ENCODE measurements around the gene LRP1B. TPM values are rescaled to one million over a fixed set of nuclear protein-coding genes. Genes with fewer than 3 reads are reported as not detected.

Gene LRP1B
- polyA plus RNA-seq, 1 donor from 2014 or later, result 12.7 TPM

DNA sequence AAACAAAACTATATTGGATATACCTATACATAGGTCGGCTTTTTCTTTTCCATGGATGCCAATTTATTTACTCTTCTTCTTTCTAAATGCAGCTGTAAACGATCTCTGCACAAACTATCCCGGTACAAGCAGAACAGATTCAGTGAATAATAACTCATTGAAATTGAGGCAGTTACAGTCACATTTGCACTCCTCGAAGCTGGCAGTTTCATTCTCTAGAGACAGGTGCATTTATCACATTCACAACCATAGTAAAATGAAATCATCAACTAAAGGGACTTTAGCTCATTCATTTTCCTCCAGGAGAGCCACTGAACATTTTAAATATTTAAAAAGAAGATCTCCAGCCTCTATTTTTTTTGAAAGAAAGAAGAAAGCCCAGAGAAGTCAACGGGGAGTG lies 551.7 kb downstream of the LRP1B start:
- H4K20me1 ChIP-seq (ENCODE audit: insufficient read depth), result no peaks in the 10 kb centered on the region
- H3K79me2 ChIP-seq (replicated peaks; ENCODE audit: insufficient read depth, low read length), result no peaks in the 10 kb centered on the region
- H3K9ac ChIP-seq (ENCODE audit: low read length), result no peak overlapping the region
- no peak overlapping the region for H2AFZ ChIP-seq (ENCODE audit: low read depth, low read length)
- H3K9me3 ChIP-seq (ENCODE audit: low read length), result no peaks in the 10 kb centered on the region
- H3K27ac ChIP-seq (ENCODE audit: low read length), result peak overlapping the region; percentile 9
- H3K27me3 ChIP-seq (ENCODE audit: insufficient read depth, low read depth, low read length), result no peaks in the 10 kb centered on the region
- peak overlapping the region; percentile 28 for H3K4me3 ChIP-seq (ENCODE audit: low read length)
- H3F3A ChIP-seq (ENCODE audit: insufficient read depth, low read length, poor library complexity, severe bottlenecking), result no peaks in the 10 kb centered on the region
- no peaks in the 10 kb centered on the region for H3K9me2 ChIP-seq (ENCODE audit: insufficient read depth, low read length)
- TF ChIP-seq POLR2AphosphoS5 (IDR thresholded peaks at IDR 0.05) (peak; percentile 54), EP300 (conservative IDR thresholded peaks at IDR 0.05; ENCODE audit: poor library complexity, severe bottlenecking) (peak; percentile 36), EZH2 (IDR thresholded peaks at IDR 0.05; ENCODE audit: borderline replicate concordance, insufficient read depth, low read length, poor library complexity, severe bottlenecking) (no peak), RAD21 (conservative IDR thresholded peaks at IDR 0.05) (no peak), MXI1 (conservative IDR thresholded peaks at IDR 0.05; ENCODE audit: poor library complexity, severe bottlenecking) (no peak)
- TF ChIP-seq, protein P1, sequence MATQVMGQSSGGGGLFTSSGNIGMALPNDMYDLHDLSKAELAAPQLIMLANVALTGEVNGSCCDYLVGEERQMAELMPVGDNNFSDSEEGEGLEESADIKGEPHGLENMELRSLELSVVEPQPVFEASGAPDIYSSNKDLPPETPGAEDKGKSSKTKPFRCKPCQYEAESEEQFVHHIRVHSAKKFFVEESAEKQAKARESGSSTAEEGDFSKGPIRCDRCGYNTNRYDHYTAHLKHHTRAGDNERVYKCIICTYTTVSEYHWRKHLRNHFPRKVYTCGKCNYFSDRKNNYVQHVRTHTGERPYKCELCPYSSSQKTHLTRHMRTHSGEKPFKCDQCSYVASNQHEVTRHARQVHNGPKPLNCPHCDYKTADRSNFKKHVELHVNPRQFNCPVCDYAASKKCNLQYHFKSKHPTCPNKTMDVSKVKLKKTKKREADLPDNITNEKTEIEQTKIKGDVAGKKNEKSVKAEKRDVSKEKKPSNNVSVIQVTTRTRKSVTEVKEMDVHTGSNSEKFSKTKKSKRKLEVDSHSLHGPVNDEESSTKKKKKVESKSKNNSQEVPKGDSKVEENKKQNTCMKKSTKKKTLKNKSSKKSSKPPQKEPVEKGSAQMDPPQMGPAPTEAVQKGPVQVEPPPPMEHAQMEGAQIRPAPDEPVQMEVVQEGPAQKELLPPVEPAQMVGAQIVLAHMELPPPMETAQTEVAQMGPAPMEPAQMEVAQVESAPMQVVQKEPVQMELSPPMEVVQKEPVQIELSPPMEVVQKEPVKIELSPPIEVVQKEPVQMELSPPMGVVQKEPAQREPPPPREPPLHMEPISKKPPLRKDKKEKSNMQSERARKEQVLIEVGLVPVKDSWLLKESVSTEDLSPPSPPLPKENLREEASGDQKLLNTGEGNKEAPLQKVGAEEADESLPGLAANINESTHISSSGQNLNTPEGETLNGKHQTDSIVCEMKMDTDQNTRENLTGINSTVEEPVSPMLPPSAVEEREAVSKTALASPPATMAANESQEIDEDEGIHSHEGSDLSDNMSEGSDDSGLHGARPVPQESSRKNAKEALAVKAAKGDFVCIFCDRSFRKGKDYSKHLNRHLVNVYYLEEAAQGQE (IDR thresholded peaks at IDR 0.05; ENCODE audit: borderline replicate concordance), result no peak
- no peaks in the 10 kb centered on the region for H3K36me3 ChIP-seq (ENCODE audit: insufficient read depth, low read length)
- peak overlapping the region; percentile 49 for H3K4me2 ChIP-seq (ENCODE audit: low read length)

DNA sequence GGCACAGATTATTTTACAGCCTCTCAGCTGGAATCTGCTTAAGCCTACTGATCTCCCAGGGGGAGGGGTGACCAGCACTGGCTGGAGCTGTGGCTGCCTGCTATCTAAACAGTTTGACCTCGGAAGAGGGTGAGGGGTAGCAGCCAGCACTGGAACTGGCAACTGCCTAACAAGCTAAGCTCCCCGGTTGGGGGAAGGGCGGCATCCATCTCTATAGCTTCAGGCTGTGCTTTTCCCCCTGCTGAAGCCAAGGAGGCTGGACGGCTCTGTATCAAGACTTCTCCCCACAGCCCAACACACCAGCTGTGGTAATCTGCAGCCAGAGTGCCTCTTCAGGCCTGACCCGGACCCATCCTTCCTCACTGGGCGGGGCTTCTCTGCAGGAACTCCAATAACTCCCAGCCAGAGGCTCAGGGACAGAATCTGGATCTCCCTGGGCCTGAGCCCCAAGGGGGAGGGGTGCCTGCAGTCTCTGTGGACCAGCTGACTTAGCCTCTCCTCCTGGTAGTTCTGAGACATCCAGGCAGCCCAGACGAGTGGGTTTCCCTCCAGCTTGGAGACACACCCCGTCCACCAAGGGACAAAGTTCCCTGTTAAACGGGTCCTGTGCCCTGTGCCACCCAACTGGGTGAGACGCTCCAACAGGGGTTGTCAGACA lies 560.2 kb downstream of the LRP1B start:
- no peak overlapping the region for H3K27ac ChIP-seq (ENCODE audit: low read length)
- no peak for TF ChIP-seq SMC3 (conservative IDR thresholded peaks at IDR 0.05; ENCODE audit: poor library complexity)
- no peak for TF ChIP-seq POLR2AphosphoS5 (IDR thresholded peaks at IDR 0.05)
- TF ChIP-seq, protein P2, sequence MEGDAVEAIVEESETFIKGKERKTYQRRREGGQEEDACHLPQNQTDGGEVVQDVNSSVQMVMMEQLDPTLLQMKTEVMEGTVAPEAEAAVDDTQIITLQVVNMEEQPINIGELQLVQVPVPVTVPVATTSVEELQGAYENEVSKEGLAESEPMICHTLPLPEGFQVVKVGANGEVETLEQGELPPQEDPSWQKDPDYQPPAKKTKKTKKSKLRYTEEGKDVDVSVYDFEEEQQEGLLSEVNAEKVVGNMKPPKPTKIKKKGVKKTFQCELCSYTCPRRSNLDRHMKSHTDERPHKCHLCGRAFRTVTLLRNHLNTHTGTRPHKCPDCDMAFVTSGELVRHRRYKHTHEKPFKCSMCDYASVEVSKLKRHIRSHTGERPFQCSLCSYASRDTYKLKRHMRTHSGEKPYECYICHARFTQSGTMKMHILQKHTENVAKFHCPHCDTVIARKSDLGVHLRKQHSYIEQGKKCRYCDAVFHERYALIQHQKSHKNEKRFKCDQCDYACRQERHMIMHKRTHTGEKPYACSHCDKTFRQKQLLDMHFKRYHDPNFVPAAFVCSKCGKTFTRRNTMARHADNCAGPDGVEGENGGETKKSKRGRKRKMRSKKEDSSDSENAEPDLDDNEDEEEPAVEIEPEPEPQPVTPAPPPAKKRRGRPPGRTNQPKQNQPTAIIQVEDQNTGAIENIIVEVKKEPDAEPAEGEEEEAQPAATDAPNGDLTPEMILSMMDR (IDR thresholded peaks at IDR 0.05; ENCODE audit: poor library complexity, severe bottlenecking), result no peak
- no peak for TF ChIP-seq RAD21 (conservative IDR thresholded peaks at IDR 0.05)
- no peak for TF ChIP-seq EZH2 (IDR thresholded peaks at IDR 0.05; ENCODE audit: borderline replicate concordance, insufficient read depth, low read length, poor library complexity, severe bottlenecking)
- no peak for TF ChIP-seq TAF1 (IDR thresholded peaks at IDR 0.05; ENCODE audit: low read depth)
- no peak for TF ChIP-seq MXI1 (conservative IDR thresholded peaks at IDR 0.05; ENCODE audit: poor library complexity, severe bottlenecking)
- no peak for TF ChIP-seq EP300 (conservative IDR thresholded peaks at IDR 0.05; ENCODE audit: poor library complexity, severe bottlenecking)
- TF ChIP-seq, protein P1 (IDR thresholded peaks at IDR 0.05; ENCODE audit: borderline replicate concordance), result no peak
- H3F3A ChIP-seq (ENCODE audit: insufficient read depth, low read length, poor library complexity, severe bottlenecking), result no peaks in the 10 kb centered on the region
- no peaks in the 10 kb centered on the region for H3K79me2 ChIP-seq (replicated peaks; ENCODE audit: insufficient read depth, low read length)
- no peaks in the 10 kb centered on the region for H3K27me3 ChIP-seq (ENCODE audit: insufficient read depth, low read depth, low read length)
- no peak overlapping the region for H3K4me3 ChIP-seq (ENCODE audit: low read length)
- H2AFZ ChIP-seq (ENCODE audit: low read depth, low read length), result no peak overlapping the region
- no peak overlapping the region for H3K4me2 ChIP-seq (ENCODE audit: low read length)
- H3K36me3 ChIP-seq (ENCODE audit: insufficient read depth, low read length), result no peaks in the 10 kb centered on the region
- H3K9me2 ChIP-seq (ENCODE audit: insufficient read depth, low read length), result no peaks in the 10 kb centered on the region
- no peaks in the 10 kb centered on the region for H3K9me3 ChIP-seq (ENCODE audit: low read length)
- H4K20me1 ChIP-seq (ENCODE audit: insufficient read depth), result no peaks in the 10 kb centered on the region
- no peak overlapping the region for H3K9ac ChIP-seq (ENCODE audit: low read length)

Measured in neural cell (in vitro differentiated cells).